A673 (cell line): ENCODE data around the gene SORBS2.

Experiments used
- CTCF ChIP-seq: fragments of 300-800, 200-600 bp; sonication (generic); conservative IDR thresholded peaks from 2 replicates; pipeline ENCODE4 v1.5.1; 2017; ENCODE audit warnings: low read depth, mild to moderate bottlenecking, antibody characterized with exemption, low read length, moderate library complexity, mixed read lengths
- EZH2 ChIP-seq: fragments of 200-600 bp; sonication (generic); IDR thresholded peaks from 2 replicates; pipeline ENCODE4 v1.6.1; 2017; ENCODE audit warnings: borderline replicate concordance, low read depth, mild to moderate bottlenecking, mixed read lengths, antibody characterized with exemption, low read length; ENCODE audit not compliant: poor library complexity, severe bottlenecking

DNA sequence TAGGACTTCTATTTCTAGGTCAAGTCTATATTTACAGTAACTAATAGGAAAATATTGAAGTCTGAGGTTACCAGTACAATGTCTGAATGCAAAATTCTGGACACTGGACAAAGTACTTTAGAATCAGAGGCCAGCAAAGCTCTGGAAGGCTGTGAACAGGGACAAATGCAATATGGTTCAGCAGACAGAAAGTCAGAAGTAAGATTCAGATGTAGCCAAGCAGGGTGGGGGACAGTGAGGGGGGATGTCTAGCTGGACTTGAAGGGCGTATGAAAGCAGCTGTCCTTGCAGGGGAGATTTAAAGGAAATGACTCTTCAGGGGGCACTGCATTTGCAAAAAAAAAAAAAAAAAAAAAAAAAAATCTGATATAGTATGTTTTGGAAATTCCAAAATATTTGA, 2.9 kb downstream of the SORBS2 start:
- TF ChIP-seq CTCF, result no peak
- no peak for TF ChIP-seq EZH2
